Colonic mucosa (tissue), 4 donors: ENCODE measurements around the gene KLHL14. TPM values are rescaled to one million over a fixed set of nuclear protein-coding genes. Genes with fewer than 3 reads are reported as not detected.
"Not testable (repeated sequence)": the region's sequence is repeated elsewhere in the genome, so short reads cannot be mapped to it uniquely, and the experiment has no call there.

Source experiments
- DNase-seq: peaks from one replicate; pipeline ENCODE4 v3.0.0-alpha.2; 2020
- H3K27ac ChIP-seq: fragments of 200-600 bp; one replicate; pipeline ENCODE4 v1.8.0; 2021
- H3K27me3 ChIP-seq: fragments of 200-600 bp; one replicate; pipeline ENCODE4 v1.8.0; 2021
- H3K36me3 ChIP-seq: fragments of 200-600 bp; one replicate; pipeline ENCODE4 v1.8.0; 2021
- H3K4me1 ChIP-seq: fragments of 200-600 bp; one replicate; pipeline ENCODE4 v1.8.0; 2021; ENCODE audit warnings: mild to moderate bottlenecking
- H3K4me3 ChIP-seq: fragments of 200-600 bp; one replicate; pipeline ENCODE4 v1.8.0; 2021
- H3K9ac ChIP-seq, 2 donors: one replicate each; pipeline ENCODE4 v1.7.0; 2013; ENCODE audit warnings: control low read depth in 2 of 2, low read depth in 2 of 2, low read length in 2 of 2
- H3K9me3 ChIP-seq: fragments of 200-600 bp; one replicate; pipeline ENCODE4 v1.8.0; 2021
- CTCF ChIP-seq: fragments of 200-600 bp; IDR thresholded peaks from one replicate; pipeline ENCODE4 v1.8.0; 2022; ENCODE audit warnings: antibody characterized with exemption, mild to moderate bottlenecking
- intact Hi-C: fragments of 100-400 bp; cut with DNase I; formaldehyde crosslinking; loops from one replicate; pipeline ENCODE4 v1.14.1; 2022
- total RNA-seq, 2 donors: library from RNA; stranded (reverse); fragmentation: NEBNext Ultra II Directional in 1 of 2; extraction: Animal tissue kit (Norgen Biotek cat#: 25700) in 1 of 2; gene quantifications; one replicate each; pipeline ENCODE4 v1.2.1, GENCODE V29; 2021
- donor health status: healthy.
- donor health status: DM: no; HTN: no; CAD: no.
- donor health status: DM: no; HTN: no; CAD: no.

KLHL14 gene
- total RNA-seq, 2 donors from 2014 or later: 0.07 to 0.08 TPM

GRCh38 chr18:32798209-32798960 lies 25.6 kb upstream of the KLHL14 start:
- no peak overlapping the region for H3K9ac ChIP-seq
- DNase-seq: no peak
- H3K27ac ChIP-seq: no peak overlapping the region
- intact Hi-C loops: no loop called here
- H3K27me3 ChIP-seq: no peaks in the 10 kb centered on the region
- no peaks in the 10 kb centered on the region for H3K9me3 ChIP-seq
- no peak for TF ChIP-seq CTCF
- H3K4me3 ChIP-seq: no peak overlapping the region
- no peaks in the 10 kb centered on the region for H3K36me3 ChIP-seq
- no peaks in the 10 kb centered on the region for H3K4me1 ChIP-seq

- H3K36me3 ChIP-seq, DNase-seq, H3K4me1 ChIP-seq, H3K27ac ChIP-seq, H3K9ac ChIP-seq, H3K4me3 ChIP-seq, H3K9me3 ChIP-seq, H3K27me3 ChIP-seq, intact Hi-C loops: not testable (repeated sequence)
These were observed 21.8 kb upstream of the KLHL14 start for GRCh38 chr18:32794667-32795066.

- Histone ChIP-seq H3K4me1 (no peaks in the 10 kb centered on the region), H3K27me3 (no peaks in the 10 kb centered on the region), H3K27ac (no peak overlapping the region), H3K36me3 (no peaks in the 10 kb centered on the region), H3K4me3 (no peak overlapping the region), H3K9ac (no peak overlapping the region), H3K9me3 (no peaks in the 10 kb centered on the region)
- no peak for TF ChIP-seq CTCF
- intact Hi-C loops: no loop called here
- DNase-seq: no peak
These were observed 6.2 kb upstream of the KLHL14 start for GRCh38 chr18:32779010-32779409.

GRCh38 chr18:32777049-32777448 lies 4.2 kb upstream of the KLHL14 start:
- intact Hi-C loops: no loop called here
- Histone ChIP-seq H3K27ac (no peak overlapping the region), H3K9me3 (no peaks in the 10 kb centered on the region)

GRCh38 chr18:32776561-32776960 lies 3.7 kb upstream of the KLHL14 start:
- Histone ChIP-seq H3K9ac (no peak overlapping the region), H3K9me3 (no peaks in the 10 kb centered on the region), H3K4me3 (no peak overlapping the region), H3K27ac (no peak overlapping the region), H3K4me1 (no peaks in the 10 kb centered on the region), H3K27me3 (peaks cover 11% of the 10 kb centered on the region), H3K36me3 (no peaks in the 10 kb centered on the region)
- intact Hi-C loops: no loop called here
- DNase-seq: no peak
- no peak for TF ChIP-seq CTCF

More at GRCh38 chr18:32777049-32777448, 4.2 kb upstream of the KLHL14 start:
- no peak for TF ChIP-seq CTCF
- H3K27me3 ChIP-seq: peaks cover 6% of the 10 kb centered on the region
- no peak overlapping the region for H3K9ac ChIP-seq
- H3K36me3 ChIP-seq: no peaks in the 10 kb centered on the region
- H3K4me3 ChIP-seq: no peak overlapping the region
- no peak for DNase-seq
- no peaks in the 10 kb centered on the region for H3K4me1 ChIP-seq

GRCh38 chr18:32775628-32776027 lies 2.8 kb upstream of the KLHL14 start:
- no peak for DNase-seq
- no peaks in the 10 kb centered on the region for H3K36me3 ChIP-seq
- no peak overlapping the region for H3K27ac ChIP-seq
- H3K4me3 ChIP-seq: no peak overlapping the region
- no peak overlapping the region for H3K9ac ChIP-seq
- intact Hi-C loops: no loop called here
- H3K27me3 ChIP-seq: peaks cover 20% of the 10 kb centered on the region
- peaks cover 5% of the 10 kb centered on the region for H3K4me1 ChIP-seq
- no peaks in the 10 kb centered on the region for H3K9me3 ChIP-seq
- TF ChIP-seq CTCF: no peak
